HG02938 (cell line): ENCODE measurements around the gene LAMA2.

ENCODE experiments used
- ATAC-seq: cut with Tn5 transposase; IDR thresholded peaks from one replicate; pipeline ENCODE4 v1.9.1; 2021; ENCODE audit warnings: mild to moderate bottlenecking, moderate library complexity; ENCODE audit not compliant: unreplicated experiment

The LAMA2 gene

GRCh38 chr6:129507059-129507807, 624.3 kb downstream of the LAMA2 start:
- ATAC-seq: no peak

- no peak for ATAC-seq
These were observed 624.9 kb downstream of the LAMA2 start for GRCh38 chr6:129507846-129508245.

- ATAC-seq: no peak
These were observed 625.7 kb downstream of the LAMA2 start for GRCh38 chr6:129508477-129509145.

DNA sequence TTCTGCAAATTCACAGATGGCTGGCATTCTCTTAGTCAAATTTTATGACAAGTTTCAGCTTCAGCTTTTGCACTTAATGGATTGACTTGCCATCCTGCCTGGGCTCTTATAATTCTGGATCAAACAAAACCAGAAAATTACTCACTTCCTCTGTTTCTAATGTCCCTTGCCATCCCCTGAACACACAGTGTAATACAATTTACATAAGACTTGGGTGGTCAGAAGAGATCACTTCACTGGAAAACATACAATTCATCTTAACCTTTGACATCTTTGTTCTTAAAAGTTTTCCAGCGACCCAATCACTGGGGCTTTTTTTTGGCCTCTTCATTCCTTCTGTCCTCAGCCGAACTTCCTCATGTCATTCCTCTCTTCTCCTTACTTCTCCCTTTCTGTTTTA, 628.0 kb downstream of the LAMA2 start:
- ATAC-seq: no peak

GRCh38 chr6:129513471-129513870, 630.5 kb downstream of the LAMA2 start:
- no peak for ATAC-seq

- ATAC-seq: no peak
These were observed 632.1 kb downstream of the LAMA2 start for GRCh38 chr6:129515004-129515403.

GRCh38 chr6:129516005-129516404, 633.1 kb downstream of the LAMA2 start:
- ATAC-seq: no peak

GRCh38 chr6:129516787-129517186, 633.8 kb downstream of the LAMA2 start:
- no peak for ATAC-seq

DNA sequence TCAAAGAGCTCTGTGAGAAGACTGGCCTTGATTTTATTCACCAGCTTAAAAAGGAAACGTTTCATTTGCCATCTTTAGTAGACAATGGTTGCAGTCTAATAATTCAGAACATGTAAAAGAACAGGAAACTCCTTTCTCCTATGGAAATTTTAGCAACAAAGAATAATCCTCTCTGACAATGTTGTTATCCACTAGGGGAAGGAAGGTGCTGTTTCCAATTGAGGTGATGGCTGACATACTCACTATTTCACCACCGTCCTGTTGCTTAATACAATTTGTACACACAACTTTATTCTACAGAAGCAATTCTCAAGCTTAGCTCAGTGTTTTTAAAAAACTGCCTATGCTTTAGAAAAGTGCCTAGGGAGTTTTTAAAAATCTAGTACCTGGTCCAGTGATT, 634.4 kb downstream of the LAMA2 start:
- no peak for ATAC-seq

DNA sequence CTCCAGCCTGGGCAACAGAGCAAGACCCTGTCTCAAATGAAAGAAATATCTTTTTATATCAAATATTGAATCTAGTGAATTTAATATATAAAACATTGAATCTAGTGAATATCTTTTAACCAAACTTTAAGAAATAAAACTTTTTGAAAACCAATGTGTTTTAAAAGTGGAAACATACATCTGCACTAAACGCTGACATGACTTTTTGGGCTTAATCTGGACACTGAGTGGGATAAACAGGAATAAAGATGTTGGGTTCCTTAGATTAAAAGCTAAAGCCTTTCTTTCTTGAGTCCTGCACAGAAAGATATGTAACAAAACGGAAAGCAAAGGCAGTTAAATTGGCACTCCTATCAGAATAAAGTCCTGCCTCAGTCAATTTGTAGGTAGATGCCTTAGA, 636.8 kb downstream of the LAMA2 start:
- no peak for ATAC-seq

DNA sequence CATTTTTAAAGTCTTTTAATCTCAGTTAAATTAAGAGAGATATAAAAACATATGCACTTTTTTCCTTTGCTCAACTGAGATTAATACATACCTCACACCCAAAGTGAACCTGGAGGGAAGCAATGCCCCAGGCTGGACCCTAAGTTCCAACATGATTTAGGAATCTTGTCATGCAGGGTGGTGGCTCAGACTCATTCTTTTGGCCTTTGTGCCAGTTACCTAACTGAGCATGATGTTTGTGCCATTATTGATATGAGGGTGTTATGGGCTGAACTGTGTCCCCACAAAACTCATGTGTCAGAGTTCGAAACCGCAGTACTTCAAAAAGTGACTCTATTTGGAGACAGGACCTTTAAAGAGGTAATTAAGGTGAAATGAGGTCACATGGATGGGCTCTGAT, 639.0 kb downstream of the LAMA2 start:
- no peak for ATAC-seq

DNA sequence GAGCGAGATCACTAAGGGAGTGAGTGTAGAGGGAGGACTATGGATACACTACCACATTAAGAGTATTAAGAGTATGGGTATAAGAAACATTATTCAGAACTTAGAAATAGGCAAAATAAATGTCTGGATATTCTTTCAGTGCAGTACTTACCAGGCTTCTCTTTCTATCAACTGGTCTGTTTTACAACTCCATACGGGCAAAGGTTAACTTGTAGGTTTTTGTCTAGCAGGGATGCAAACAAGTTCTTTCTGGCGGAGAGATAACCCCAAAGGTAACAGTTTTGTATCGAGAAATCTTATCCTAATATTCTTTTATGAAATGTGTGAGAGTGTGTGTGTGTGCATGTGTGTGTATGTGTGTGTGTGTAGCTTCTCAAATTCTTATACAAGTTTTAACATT, 640.9 kb downstream of the LAMA2 start:
- ATAC-seq: no peak

DNA sequence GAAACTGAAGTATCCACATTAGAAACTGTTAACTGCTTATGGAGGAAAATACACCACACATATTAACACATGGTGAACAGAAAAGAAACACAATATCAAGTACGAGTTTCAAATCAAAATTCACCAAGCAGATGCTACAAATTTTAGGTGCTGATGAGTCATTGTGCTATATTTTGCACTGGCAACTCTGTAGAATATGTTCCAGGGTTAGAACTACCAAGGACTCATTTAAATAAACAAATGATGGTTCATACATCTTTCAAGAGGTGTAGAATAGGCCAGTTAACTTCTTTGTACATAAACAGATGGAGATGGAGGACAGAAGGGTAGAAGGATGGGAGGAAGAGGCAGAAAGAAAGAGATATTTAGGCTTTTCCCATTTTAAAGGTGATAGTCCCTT, 642.1 kb downstream of the LAMA2 start:
- ATAC-seq: no peak

- no peak for ATAC-seq
These were observed 652.0 kb downstream of the LAMA2 start for GRCh38 chr6:129534926-129535325.

DNA sequence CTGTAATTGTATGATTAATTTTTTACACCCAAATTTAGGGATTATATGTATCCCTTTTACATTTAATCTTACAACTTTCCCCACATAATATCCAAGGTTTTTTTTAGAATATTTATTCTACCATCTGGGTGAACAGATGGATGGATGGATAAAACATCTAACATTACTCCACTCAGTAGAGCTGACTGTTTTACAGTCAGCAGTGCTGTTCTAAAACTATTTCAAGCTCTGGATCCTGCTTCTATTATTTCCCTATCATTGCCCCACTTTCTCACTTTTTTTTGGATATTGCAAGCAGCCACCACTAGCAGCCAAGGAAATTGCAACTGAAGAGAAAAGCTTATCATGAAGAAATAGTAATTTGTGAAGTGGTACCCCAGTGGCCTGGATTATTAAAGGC, 653.3 kb downstream of the LAMA2 start:
- no peak for ATAC-seq

DNA sequence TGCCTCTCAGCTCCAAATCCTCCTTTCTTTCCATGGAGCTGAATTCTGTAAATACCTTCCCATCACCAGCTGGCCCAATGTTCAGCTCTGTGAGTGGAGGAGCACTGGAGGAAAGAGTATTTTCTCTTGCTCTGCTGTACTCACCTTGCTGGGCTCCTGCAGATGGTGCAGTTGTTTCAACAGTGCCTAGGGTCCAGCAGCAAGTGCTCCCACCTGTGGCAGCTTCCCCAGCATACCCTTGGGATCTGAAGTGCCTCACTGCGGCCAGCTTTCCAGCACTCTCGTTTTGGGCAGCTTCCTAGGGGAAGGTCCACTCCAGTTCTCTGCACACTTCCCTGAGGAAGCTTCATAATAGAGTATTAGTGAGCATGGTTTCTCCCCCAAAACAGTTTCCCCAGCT, 656.1 kb downstream of the LAMA2 start:
- no peak for ATAC-seq

DNA sequence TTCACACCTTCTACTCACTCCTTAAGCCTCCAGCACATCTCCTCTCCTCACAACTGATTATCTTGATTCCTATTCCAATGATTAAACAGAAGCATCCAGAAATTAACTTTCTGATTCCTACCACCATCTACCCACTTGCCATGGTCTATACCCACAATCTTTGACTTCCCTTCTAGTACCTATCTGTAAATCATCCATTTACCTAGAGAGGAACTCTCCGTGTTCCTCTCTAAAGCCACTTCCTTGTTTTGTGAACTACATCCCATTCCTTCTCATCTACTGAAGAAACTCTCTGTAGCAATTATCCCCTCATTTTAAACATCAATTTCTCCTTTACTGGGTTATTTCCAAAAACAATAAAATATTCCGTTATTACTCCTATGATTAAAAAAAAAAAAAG, 659.8 kb downstream of the LAMA2 start:
- ATAC-seq: no peak

- ATAC-seq: no peak
These were observed 661.0 kb downstream of the LAMA2 start for GRCh38 chr6:129543981-129544380.

DNA sequence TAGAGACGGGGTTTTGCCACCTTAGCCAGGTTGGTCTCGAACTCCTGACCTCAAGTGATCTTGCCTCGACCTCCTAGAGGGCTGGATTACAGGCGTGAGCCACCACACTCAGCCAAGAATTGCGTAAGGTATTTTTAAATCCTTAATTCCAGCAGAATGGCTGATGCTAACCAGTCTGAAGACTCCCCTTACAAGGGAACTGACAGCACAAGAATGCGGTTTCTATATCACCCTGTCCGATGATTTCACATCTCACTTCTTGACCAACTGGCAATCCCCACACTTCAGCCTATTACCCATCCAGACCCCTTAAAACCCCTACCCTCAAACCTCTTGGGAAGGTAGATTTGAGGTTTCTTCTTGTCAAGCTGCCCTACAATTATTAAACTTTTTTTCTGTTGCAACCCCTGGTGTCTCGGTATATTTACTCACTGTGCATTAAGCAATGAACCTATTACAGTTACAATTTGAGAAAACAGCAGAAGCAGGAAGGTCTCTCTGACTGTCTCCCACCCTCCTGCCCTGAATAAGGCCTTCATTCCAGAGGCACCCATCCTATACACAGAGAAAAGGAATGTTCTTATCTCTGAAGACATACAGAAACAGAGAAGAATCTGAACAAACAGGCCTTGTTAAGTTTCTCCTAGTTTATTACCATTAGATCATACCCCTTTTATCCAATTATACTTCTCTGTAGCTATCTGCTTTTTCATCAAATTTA, 662.1 kb downstream of the LAMA2 start:
- no peak for ATAC-seq

GRCh38 chr6:129546702-129547101, 663.8 kb downstream of the LAMA2 start:
- ATAC-seq: no peak

DNA sequence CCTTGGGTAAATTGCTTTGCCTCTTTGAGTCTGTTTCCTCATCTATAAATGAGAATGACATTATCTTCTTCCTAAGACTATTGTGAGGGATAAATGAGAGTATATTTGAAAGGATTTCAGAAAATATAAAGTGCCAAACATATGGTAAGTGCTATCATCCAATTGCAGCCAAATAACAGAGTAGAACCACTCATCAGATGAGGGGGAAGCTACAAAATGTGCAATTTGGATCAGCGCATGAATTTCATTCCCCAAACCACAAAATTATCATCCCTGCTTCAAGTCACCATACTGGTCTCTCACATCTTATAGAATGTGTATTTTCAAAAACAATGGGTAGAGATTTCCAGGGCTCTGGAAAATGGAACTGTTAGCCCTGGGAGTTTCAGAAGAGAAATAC, 668.5 kb downstream of the LAMA2 start:
- ATAC-seq: no peak

- ATAC-seq: no peak
These were observed 669.5 kb downstream of the LAMA2 start for GRCh38 chr6:129552413-129552812.
